ENCODE measurements around the gene MRPL10.

MRPL10 gene

GRCh38 chr17:47872019-47872650 is 40.8 kb upstream of the MRPL10 start:
- Histone ChIP-seq H3K4me3 (ENCODE audit: low read length in 2 of 2) (no peak overlapping the region), H3K36me3 (ENCODE audit: control insufficient read depth in 2 of 2, insufficient read depth in 2 of 2, low read length in 2 of 2) (no peaks in the 10 kb centered on the region), H3K9me3 (ENCODE audit: control insufficient read depth in 2 of 2, low read length in 2 of 2) (no peaks in the 10 kb centered on the region), H3K27me3 (ENCODE audit: control insufficient read depth in 2 of 2, insufficient read depth in 2 of 2, low read length in 2 of 2) (peaks cover 0 to 8% of the 10 kb centered on the region in 2 donors), H3K9ac (ENCODE audit: low read depth in 1 of 2, low read length in 2 of 2) (no peak overlapping the region), H3K4me1 (ENCODE audit: control insufficient read depth in 2 of 2, insufficient read depth in 2 of 2, low read length in 2 of 2) (no peaks in the 10 kb centered on the region), H3K27ac (ENCODE audit: low read depth in 2 of 2, low read length in 2 of 2) (no peak overlapping the region)

GRCh38 chr17:47871048-47871447 is 39.7 kb upstream of the MRPL10 start:
- Histone ChIP-seq H3K9me3 (ENCODE audit: control insufficient read depth in 2 of 2, low read length in 2 of 2) (no peaks in the 10 kb centered on the region), H3K27me3 (ENCODE audit: control insufficient read depth in 2 of 2, insufficient read depth in 2 of 2, low read length in 2 of 2) (peaks cover 0 to 8% of the 10 kb centered on the region in 2 donors)

GRCh38 chr17:47870056-47870455 is 38.7 kb upstream of the MRPL10 start:
- H3K27ac ChIP-seq (ENCODE audit: low read depth in 2 of 2, low read length in 2 of 2): no peak overlapping the region
- peaks cover 0 to 8% of the 10 kb centered on the region in 2 donors for H3K27me3 ChIP-seq (ENCODE audit: control insufficient read depth in 2 of 2, insufficient read depth in 2 of 2, low read length in 2 of 2)
- no peaks in the 10 kb centered on the region for H3K4me1 ChIP-seq (ENCODE audit: control insufficient read depth in 2 of 2, insufficient read depth in 2 of 2, low read length in 2 of 2)
- no peak overlapping the region for H3K9ac ChIP-seq (ENCODE audit: low read depth in 1 of 2, low read length in 2 of 2)
- H3K36me3 ChIP-seq (ENCODE audit: control insufficient read depth in 2 of 2, insufficient read depth in 2 of 2, low read length in 2 of 2): no peaks in the 10 kb centered on the region
- H3K9me3 ChIP-seq (ENCODE audit: control insufficient read depth in 2 of 2, low read length in 2 of 2): no peaks in the 10 kb centered on the region
- H3K4me3 ChIP-seq (ENCODE audit: low read length in 2 of 2): no peak overlapping the region

More at GRCh38 chr17:47871048-47871447, 39.7 kb upstream of the MRPL10 start:
- H3K4me3 ChIP-seq (ENCODE audit: low read length in 2 of 2): no peak overlapping the region
- no peak overlapping the region for H3K9ac ChIP-seq (ENCODE audit: low read depth in 1 of 2, low read length in 2 of 2)
- no peaks in the 10 kb centered on the region for H3K4me1 ChIP-seq (ENCODE audit: control insufficient read depth in 2 of 2, insufficient read depth in 2 of 2, low read length in 2 of 2)
- H3K36me3 ChIP-seq (ENCODE audit: control insufficient read depth in 2 of 2, insufficient read depth in 2 of 2, low read length in 2 of 2): no peaks in the 10 kb centered on the region
- no peak overlapping the region for H3K27ac ChIP-seq (ENCODE audit: low read depth in 2 of 2, low read length in 2 of 2)

- peaks cover 0 to 8% of the 10 kb centered on the region in 2 donors for H3K27me3 ChIP-seq (ENCODE audit: control insufficient read depth in 2 of 2, insufficient read depth in 2 of 2, low read length in 2 of 2)
- H3K4me1 ChIP-seq (ENCODE audit: control insufficient read depth in 2 of 2, insufficient read depth in 2 of 2, low read length in 2 of 2): peaks cover 3 to 4% of the 10 kb centered on the region in 2 donors
- no peaks in the 10 kb centered on the region for H3K36me3 ChIP-seq (ENCODE audit: control insufficient read depth in 2 of 2, insufficient read depth in 2 of 2, low read length in 2 of 2)
- no peaks in the 10 kb centered on the region for H3K9me3 ChIP-seq (ENCODE audit: control insufficient read depth in 2 of 2, low read length in 2 of 2)
- H3K9ac ChIP-seq (ENCODE audit: low read depth in 1 of 2, low read length in 2 of 2): no peak overlapping the region
- H3K27ac ChIP-seq (ENCODE audit: low read depth in 2 of 2, low read length in 2 of 2): no peak overlapping the region
- no peak overlapping the region for H3K4me3 ChIP-seq (ENCODE audit: low read length in 2 of 2)
Observed at GRCh38 chr17:47869114-47869513, 37.8 kb upstream of the MRPL10 start.

- H3K27me3 ChIP-seq (ENCODE audit: control insufficient read depth in 2 of 2, insufficient read depth in 2 of 2, low read length in 2 of 2): peaks cover 0 to 4% of the 10 kb centered on the region in 2 donors
- H3K36me3 ChIP-seq (ENCODE audit: control insufficient read depth in 2 of 2, insufficient read depth in 2 of 2, low read length in 2 of 2): no peaks in the 10 kb centered on the region
Observed at GRCh38 chr17:47867813-47868533, 36.6 kb upstream of the MRPL10 start.

GRCh38 chr17:47866941-47867340 is 35.6 kb upstream of the MRPL10 start:
- H3K4me1 ChIP-seq (ENCODE audit: control insufficient read depth in 2 of 2, insufficient read depth in 2 of 2, low read length in 2 of 2): peaks cover 3 to 4% of the 10 kb centered on the region in 2 donors
- no peak overlapping the region for H3K9ac ChIP-seq (ENCODE audit: low read depth in 1 of 2, low read length in 2 of 2)
- H3K27me3 ChIP-seq (ENCODE audit: control insufficient read depth in 2 of 2, insufficient read depth in 2 of 2, low read length in 2 of 2): peaks cover 0 to 4% of the 10 kb centered on the region in 2 donors
- H3K4me3 ChIP-seq (ENCODE audit: low read length in 2 of 2): no peak overlapping the region
- H3K27ac ChIP-seq (ENCODE audit: low read depth in 2 of 2, low read length in 2 of 2): no peak overlapping the region
- no peaks in the 10 kb centered on the region for H3K36me3 ChIP-seq (ENCODE audit: control insufficient read depth in 2 of 2, insufficient read depth in 2 of 2, low read length in 2 of 2)
- H3K9me3 ChIP-seq (ENCODE audit: control insufficient read depth in 2 of 2, low read length in 2 of 2): no peaks in the 10 kb centered on the region

More at GRCh38 chr17:47867813-47868533, 36.6 kb upstream of the MRPL10 start:
- Histone ChIP-seq H3K4me3 (ENCODE audit: low read length in 2 of 2) (no peak overlapping the region), H3K4me1 (ENCODE audit: control insufficient read depth in 2 of 2, insufficient read depth in 2 of 2, low read length in 2 of 2) (peaks cover 3 to 4% of the 10 kb centered on the region in 2 donors), H3K9ac (ENCODE audit: low read depth in 1 of 2, low read length in 2 of 2) (no peak overlapping the region), H3K9me3 (ENCODE audit: control insufficient read depth in 2 of 2, low read length in 2 of 2) (no peaks in the 10 kb centered on the region), H3K27ac (ENCODE audit: low read depth in 2 of 2, low read length in 2 of 2) (no peak overlapping the region)

- Histone ChIP-seq H3K9ac (ENCODE audit: low read depth in 1 of 2, low read length in 2 of 2) (no peak overlapping the region), H3K36me3 (ENCODE audit: control insufficient read depth in 2 of 2, insufficient read depth in 2 of 2, low read length in 2 of 2) (no peaks in the 10 kb centered on the region), H3K9me3 (ENCODE audit: control insufficient read depth in 2 of 2, low read length in 2 of 2) (no peaks in the 10 kb centered on the region), H3K4me1 (ENCODE audit: control insufficient read depth in 2 of 2, insufficient read depth in 2 of 2, low read length in 2 of 2) (peaks cover 3 to 4% of the 10 kb centered on the region in 2 donors), H3K27me3 (ENCODE audit: control insufficient read depth in 2 of 2, insufficient read depth in 2 of 2, low read length in 2 of 2) (peaks cover 0 to 2% of the 10 kb centered on the region in 2 donors), H3K4me3 (ENCODE audit: low read length in 2 of 2) (no peak overlapping the region), H3K27ac (ENCODE audit: low read depth in 2 of 2, low read length in 2 of 2) (no peak overlapping the region)
Observed at GRCh38 chr17:47864791-47865216, 33.5 kb upstream of the MRPL10 start.

- H3K9ac ChIP-seq (ENCODE audit: low read depth in 1 of 2, low read length in 2 of 2): no peak overlapping the region
- no peak overlapping the region for H3K27ac ChIP-seq (ENCODE audit: low read depth in 2 of 2, low read length in 2 of 2)
- H3K27me3 ChIP-seq (ENCODE audit: control insufficient read depth in 2 of 2, insufficient read depth in 2 of 2, low read length in 2 of 2): peaks cover 0 to 8% of the 10 kb centered on the region in 2 donors
- H3K4me1 ChIP-seq (ENCODE audit: control insufficient read depth in 2 of 2, insufficient read depth in 2 of 2, low read length in 2 of 2): peaks cover 3 to 4% of the 10 kb centered on the region in 2 donors
- no peak overlapping the region for H3K4me3 ChIP-seq (ENCODE audit: low read length in 2 of 2)
- no peaks in the 10 kb centered on the region for H3K9me3 ChIP-seq (ENCODE audit: control insufficient read depth in 2 of 2, low read length in 2 of 2)
- H3K36me3 ChIP-seq (ENCODE audit: control insufficient read depth in 2 of 2, insufficient read depth in 2 of 2, low read length in 2 of 2): no peaks in the 10 kb centered on the region
Observed at GRCh38 chr17:47862621-47863440, 31.5 kb upstream of the MRPL10 start.

- Histone ChIP-seq H3K27ac (ENCODE audit: low read depth in 2 of 2, low read length in 2 of 2) (no peak overlapping the region), H3K4me3 (ENCODE audit: low read length in 2 of 2) (no peak overlapping the region), H3K36me3 (ENCODE audit: control insufficient read depth in 2 of 2, insufficient read depth in 2 of 2, low read length in 2 of 2) (no peaks in the 10 kb centered on the region), H3K27me3 (ENCODE audit: control insufficient read depth in 2 of 2, insufficient read depth in 2 of 2, low read length in 2 of 2) (peaks cover 3 to 8% of the 10 kb centered on the region in 2 donors), H3K9me3 (ENCODE audit: control insufficient read depth in 2 of 2, low read length in 2 of 2) (no peaks in the 10 kb centered on the region), H3K9ac (ENCODE audit: low read depth in 1 of 2, low read length in 2 of 2) (no peak overlapping the region), H3K4me1 (ENCODE audit: control insufficient read depth in 2 of 2, insufficient read depth in 2 of 2, low read length in 2 of 2) (peaks cover 3 to 4% of the 10 kb centered on the region in 2 donors)
Observed at GRCh38 chr17:47860386-47860785, 29.0 kb upstream of the MRPL10 start.
